ENCODE measurements around the gene SPSB3.

SPSB3 gene

DNA sequence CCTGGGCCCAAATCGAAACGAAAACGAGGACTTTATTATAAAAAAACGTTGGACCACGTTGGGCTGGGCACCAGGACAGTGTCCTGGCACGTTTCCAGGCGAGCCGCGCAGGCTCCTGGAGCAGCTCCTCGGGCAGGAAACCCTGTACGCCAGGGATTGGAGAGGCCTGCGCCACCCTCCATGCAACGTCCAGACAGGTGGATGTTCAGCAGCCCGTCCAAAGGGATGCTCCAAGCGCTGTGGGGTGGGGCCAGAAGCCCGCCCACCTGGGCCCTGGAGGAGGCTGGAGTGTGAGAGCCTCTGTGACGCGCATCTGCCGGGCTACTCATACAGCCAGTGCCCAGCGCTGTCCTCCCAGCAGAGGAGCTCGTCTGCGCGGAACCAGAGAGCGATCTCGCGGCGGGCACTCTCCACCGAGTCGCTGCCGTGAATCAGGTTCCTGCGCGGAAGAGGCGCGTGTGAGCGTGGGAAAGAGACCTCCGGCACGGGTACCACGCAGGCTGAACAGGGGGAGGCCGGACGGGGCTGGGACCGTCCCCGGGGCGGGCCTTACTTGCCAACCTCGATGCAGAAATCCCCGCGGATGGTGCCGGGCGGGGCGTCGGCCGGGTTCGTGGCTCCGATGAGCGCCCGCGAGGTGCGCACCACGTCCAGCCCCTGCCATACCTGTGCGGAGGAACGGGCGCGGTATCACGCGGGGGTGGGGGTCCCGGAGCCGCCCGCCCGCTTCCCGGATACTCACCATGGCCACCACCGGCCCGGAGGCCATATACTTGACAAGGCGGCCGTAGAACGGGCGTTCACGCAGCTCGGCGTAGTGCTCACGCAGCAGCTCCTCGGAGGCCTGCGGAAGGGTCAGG is 11.8 kb downstream of the SPSB3 start:
- H3K4me3 ChIP-seq (ENCODE audit: low read depth, low read length): peak overlapping the region; percentile 94
- TF ChIP-seq CTCF (IDR thresholded peaks at IDR 0.05; ENCODE audit: control insufficient read depth, extremely low read depth, insufficient read depth): no peak
- peak; percentile 90 for DNase-seq (ENCODE audit: low read depth)

GRCh38 chr16:1769402-1770300 is 12.7 kb downstream of the SPSB3 start:
- no peak for TF ChIP-seq CTCF (IDR thresholded peaks at IDR 0.05; ENCODE audit: control insufficient read depth, extremely low read depth, insufficient read depth)
- peak overlapping the region; percentile 94 for H3K4me3 ChIP-seq (ENCODE audit: low read depth, low read length)
- DNase-seq (ENCODE audit: low read depth): no peak

DNA sequence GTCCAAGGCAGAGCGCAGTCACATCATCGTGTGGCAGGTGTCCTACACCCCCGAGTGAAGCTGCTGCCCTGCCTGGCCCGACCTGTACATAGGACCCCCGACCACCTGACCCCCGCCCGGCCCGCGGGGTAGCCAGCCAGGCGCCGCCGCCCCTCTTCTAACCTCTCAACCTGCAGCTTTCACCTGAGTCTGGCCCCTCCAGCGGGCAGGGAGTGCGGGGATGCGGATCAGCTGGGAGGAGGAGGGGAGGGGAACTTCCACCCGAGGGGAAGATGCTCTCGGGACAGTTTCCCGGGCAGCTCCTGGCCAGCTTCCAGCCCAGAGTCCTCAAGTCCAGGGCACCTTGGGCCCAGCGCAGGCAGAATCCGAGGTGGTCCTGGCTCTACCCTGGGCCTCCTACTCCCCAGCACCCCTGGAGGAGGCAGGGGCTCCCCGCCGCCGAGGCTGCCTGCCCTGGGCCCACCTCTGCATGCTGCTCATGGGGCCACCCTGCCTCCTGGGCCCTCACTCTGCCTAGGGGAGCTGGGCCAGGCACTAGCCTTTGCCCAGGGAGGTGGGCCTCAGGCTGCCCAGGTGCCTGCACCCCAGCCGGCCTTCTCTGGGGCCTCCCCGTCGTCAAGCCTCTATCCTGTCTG is 13.5 kb downstream of the SPSB3 start:
- no peak for TF ChIP-seq CTCF (IDR thresholded peaks at IDR 0.05; ENCODE audit: control insufficient read depth, extremely low read depth, insufficient read depth)
- DNase-seq (ENCODE audit: low read depth): no peak
- H3K4me3 ChIP-seq (ENCODE audit: low read depth, low read length): no peak overlapping the region

DNA sequence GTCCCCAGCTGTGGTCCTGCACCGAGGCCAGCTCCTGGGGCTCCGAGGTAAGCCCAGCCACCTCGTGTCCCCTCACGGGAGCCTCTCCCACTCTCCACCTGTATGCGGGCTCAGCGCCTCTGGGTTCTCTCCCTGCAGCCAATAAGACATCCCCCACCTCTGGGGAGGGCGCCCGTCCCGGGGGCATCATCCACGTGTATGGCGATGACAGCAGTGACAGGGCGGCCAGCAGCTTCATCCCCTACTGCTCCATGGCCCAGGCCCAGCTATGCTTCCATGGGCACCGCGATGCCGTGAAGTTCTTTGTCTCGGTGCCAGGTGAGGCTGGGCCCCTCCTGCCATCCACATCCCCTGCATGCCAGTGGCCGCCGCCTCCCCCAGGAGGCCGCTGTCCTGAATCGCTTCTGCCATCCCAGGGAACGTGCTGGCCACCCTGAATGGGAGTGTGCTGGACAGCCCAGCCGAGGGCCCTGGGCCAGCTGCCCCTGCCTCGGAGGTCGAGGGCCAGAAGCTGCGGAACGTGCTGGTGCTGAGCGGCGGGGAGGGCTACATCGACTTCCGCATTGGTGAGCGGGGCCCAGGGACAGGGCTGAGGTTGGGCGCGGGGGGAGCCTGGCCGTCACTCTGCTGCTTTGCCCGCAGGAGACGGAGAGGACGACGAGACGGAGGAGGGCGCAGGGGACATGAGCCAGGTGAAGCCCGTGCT is 14.2 kb downstream of the SPSB3 start:
- DNase-seq (ENCODE audit: low read depth): no peak
- TF ChIP-seq CTCF (IDR thresholded peaks at IDR 0.05; ENCODE audit: control insufficient read depth, extremely low read depth, insufficient read depth): no peak
- no peak overlapping the region for H3K4me3 ChIP-seq (ENCODE audit: low read depth, low read length)

- TF ChIP-seq CTCF (IDR thresholded peaks at IDR 0.05; ENCODE audit: control insufficient read depth, extremely low read depth, insufficient read depth): no peak
- H3K4me3 ChIP-seq (ENCODE audit: low read depth, low read length): no peak overlapping the region
- no peak for DNase-seq (ENCODE audit: low read depth)
These were observed 15.0 kb downstream of the SPSB3 start for GRCh38 chr16:1767116-1767994.

All from LNCaP clone FGC (cell line).